MCF 10A (cell line): ENCODE measurements around the gene POMT2. TPM values are rescaled to one million over a fixed set of nuclear protein-coding genes. Genes with fewer than 3 reads are reported as not detected.

Experiments used
- BruUV-seq: library from RNA; stranded (reverse); fragments of 400-500 nt; replicated peaks from 2 replicates; lab custom pipeline; 2021; lab: Mats Ljungman, UMichigan
- CTCF ChIA-PET: fragments of 300-600 bp; sonication (Branson Sonifier 250); formaldehyde crosslinking; extraction: SDS; loops from one replicate; lab custom pipeline; 2021; ENCODE audit warnings: antibody characterized with exemption, inconsistent platforms; lab: Yijun Ruan, JAX
- POLR2A ChIA-PET: fragments of 300-600, 350-650 bp; sonication (Branson Sonifier 250); formaldehyde crosslinking; extraction: SDS; loops from one replicate; lab custom pipeline; 2020; ENCODE audit warnings: antibody characterized with exemption, inconsistent platforms; lab: Yijun Ruan, JAX
- DNase-seq: peaks from one replicate; pipeline ENCODE4 v3.0.0-alpha.2; 2018; ENCODE audit not compliant: unreplicated experiment
- H3K27ac Mint-ChIP-seq: one replicate; pipeline ENCODE4 v1.8.0; 2022; ENCODE audit warnings: mild to moderate bottlenecking, low read depth, mixed read lengths; ENCODE audit not compliant: unreplicated experiment
- H3K27me3 Mint-ChIP-seq: one replicate; pipeline ENCODE4 v1.8.0; 2022; ENCODE audit warnings: mixed read lengths; ENCODE audit not compliant: insufficient read depth, unreplicated experiment
- H3K36me3 Mint-ChIP-seq: one replicate; pipeline ENCODE4 v1.8.0; 2022; ENCODE audit warnings: mild to moderate bottlenecking, moderate library complexity, mixed read lengths; ENCODE audit not compliant: insufficient read depth, unreplicated experiment
- H3K4me1 Mint-ChIP-seq: one replicate; pipeline ENCODE4 v1.8.0; 2022; ENCODE audit warnings: mixed read lengths; ENCODE audit not compliant: insufficient read depth, unreplicated experiment
- H3K4me3 Mint-ChIP-seq: one replicate; pipeline ENCODE4 v1.8.0; 2022; ENCODE audit warnings: mild to moderate bottlenecking, moderate library complexity, mixed read lengths; ENCODE audit not compliant: unreplicated experiment
- H3K9me3 Mint-ChIP-seq: one replicate; pipeline ENCODE4 v1.8.0; 2022; ENCODE audit warnings: mixed read lengths; ENCODE audit not compliant: unreplicated experiment
- CTCF ChIP-seq: fragments of 200-600 bp; IDR thresholded peaks from one replicate; pipeline ENCODE4 v1.8.0; 2022; ENCODE audit warnings: antibody characterized with exemption, mild to moderate bottlenecking; ENCODE audit not compliant: unreplicated experiment
- intact Hi-C: fragments of 100-400 bp; cut with micrococcal nuclease; formaldehyde crosslinking; loops from 2 replicates; pipeline ENCODE4 v1.14.1; 2022
- total RNA-seq: library from RNA; stranded (reverse); gene quantifications from 2 replicates; pipeline ENCODE4 v1.2.3, GENCODE V29; 2022

POMT2 gene
- total RNA-seq, 1 experiment from 2014 or later = 32.1 TPM

GRCh38 chr14:77314539-77315457 is 5.9 kb downstream of the POMT2 start:
- BruUV-seq = no TSS peak
- Mint-ChIP-seq H3K4me1 (peaks cover 59% of the 10 kb centered on the region), H3K4me3 (no peak overlapping the region), H3K27ac (peak overlapping the region; percentile 96), H3K36me3 (no peaks in the 10 kb centered on the region), H3K27me3 (no peaks in the 10 kb centered on the region), H3K9me3 (no peaks in the 10 kb centered on the region)
- ChIA-PET POLR2A (interaction anchor here (0.8 to 6.6 kb wide), 6 partner anchors 12 to 216 kb away, joined by 3 to 108 read pairs (median 6); partner anchors contain the start of gene CIPC), CTCF (interaction anchor here (0.5 to 6.9 kb wide), 35 partner anchors 8 to 1655 kb away, joined by 3 to 264 read pairs (median 5); no protein-coding TSS in a partner anchor)
- TF ChIP-seq CTCF = no peak
- DNase-seq = no peak
- intact Hi-C loops = loop anchor here (5.0 kb wide), 1 partner anchor 238 kb away; no protein-coding TSS in a partner anchor

GRCh38 chr14:77314043-77314442 is 6.6 kb downstream of the POMT2 start:
- peak overlapping the region; percentile 96 for H3K27ac Mint-ChIP-seq
- H3K4me1 Mint-ChIP-seq = peaks cover 57% of the 10 kb centered on the region
- ChIA-PET CTCF (interaction anchor here (0.6 to 6.9 kb wide), 10 partner anchors 13 to 443 kb away, joined by 3 to 264 read pairs (median 5); no protein-coding TSS in a partner anchor), POLR2A (interaction anchor here (0.8 to 6.6 kb wide), 6 partner anchors 11 to 352 kb away, joined by 3 to 108 read pairs (median 6); partner anchors contain the start of genes CIPC and VIPAS39)
- H3K4me3 Mint-ChIP-seq = no peak overlapping the region
- no TSS peak for BruUV-seq
- peak; percentile 78 for DNase-seq
- no peaks in the 10 kb centered on the region for H3K27me3 Mint-ChIP-seq
- H3K9me3 Mint-ChIP-seq = no peaks in the 10 kb centered on the region
- no peaks in the 10 kb centered on the region for H3K36me3 Mint-ChIP-seq
- TF ChIP-seq CTCF = no peak
- intact Hi-C loops = no loop called here

- no peak for TF ChIP-seq CTCF
- POLR2A ChIA-PET = interaction anchor here (0.8 to 6.6 kb wide), 6 partner anchors 8 to 351 kb away, joined by 3 to 108 read pairs (median 4); partner anchors contain the start of genes GSTZ1, POMT2 and VIPAS39
- no peaks in the 10 kb centered on the region for H3K27me3 Mint-ChIP-seq
- H3K9me3 Mint-ChIP-seq = no peaks in the 10 kb centered on the region
- H3K4me3 Mint-ChIP-seq = no peak overlapping the region
- no TSS peak for BruUV-seq
- no peak for DNase-seq
- intact Hi-C loops = no loop called here
- H3K4me1 Mint-ChIP-seq = peaks cover 57% of the 10 kb centered on the region
- H3K36me3 Mint-ChIP-seq = no peaks in the 10 kb centered on the region
- peak overlapping the region; percentile 96 for H3K27ac Mint-ChIP-seq
- CTCF ChIA-PET = interaction anchor here (0.7 to 6.9 kb wide), 7 partner anchors 12 to 214 kb away, joined by 3 to 264 read pairs (median 6); no protein-coding TSS in a partner anchor
These were observed 7.3 kb downstream of the POMT2 start for GRCh38 chr14:77313371-77313770.

GRCh38 chr14:77311217-77311616 is 9.5 kb downstream of the POMT2 start:
- POLR2A ChIA-PET = interaction anchor here (0.6 to 6.6 kb wide), 3 partner anchors 8 to 35 kb away, joined by 3 to 108 read pairs (median 10); partner anchors contain the start of genes GSTZ1 and POMT2
- peak; percentile 25 for DNase-seq
- no peaks in the 10 kb centered on the region for H3K27me3 Mint-ChIP-seq
- H3K27ac Mint-ChIP-seq = peak overlapping the region; percentile 96
- intact Hi-C loops = no loop called here
- H3K4me1 Mint-ChIP-seq = peaks cover 47% of the 10 kb centered on the region
- no peak overlapping the region for H3K4me3 Mint-ChIP-seq
- CTCF ChIA-PET = interaction anchor here (0.6 to 6.9 kb wide), 4 partner anchors 10 to 607 kb away, joined by 3 to 264 read pairs (median 6); no protein-coding TSS in a partner anchor
- TF ChIP-seq CTCF = no peak
- no peaks in the 10 kb centered on the region for H3K36me3 Mint-ChIP-seq
- no TSS peak for BruUV-seq
- no peaks in the 10 kb centered on the region for H3K9me3 Mint-ChIP-seq
